Left colon (tissue), 2 donors: ENCODE results near the gene UVSSA. TPM values are rescaled to one million over a fixed set of nuclear protein-coding genes. Genes with fewer than 3 reads are reported as not detected.

Experiments used
- ATAC-seq: fragments of 200-7000 bp; cut with Tn5 transposase; one replicate; pipeline ENCODE4 v1.9.1; 2020; ENCODE audit warnings: mild to moderate bottlenecking, moderate library complexity
- DNase-seq, 2 donors: peaks; one replicate each; pipeline ENCODE4 v3.0.0-alpha.2; 2020
- intact Hi-C, 2 donors: fragments of 100-400 bp; cut with DNase I in 1 of 2; cut with micrococcal nuclease in 1 of 2; formaldehyde crosslinking; loops; one replicate each; pipeline versions ENCODE4 v1.11.2 to v1.14.0; 2022; cut with DNase I, micrococcal nuclease
- long read RNA-seq: library from polyadenylated mRNA; unstranded; transcript quantifications from one replicate; pipeline ENCODE4 v2.0.0, GENCODE V29; 2021
- total RNA-seq, 2 donors: library from RNA; stranded (reverse); fragmentation: NEBNext Ultra II Directional; extraction: Animal tissue kit (Norgen Biotek cat#: 25700); gene quantifications; one replicate each; pipeline ENCODE4 v1.2.1, GENCODE V29; 2021
- donor health status: DM: no; HTN: no; CAD: no.
- donor health status: DM: yes; HTN: yes; CAD: no.

UVSSA gene, protein sequence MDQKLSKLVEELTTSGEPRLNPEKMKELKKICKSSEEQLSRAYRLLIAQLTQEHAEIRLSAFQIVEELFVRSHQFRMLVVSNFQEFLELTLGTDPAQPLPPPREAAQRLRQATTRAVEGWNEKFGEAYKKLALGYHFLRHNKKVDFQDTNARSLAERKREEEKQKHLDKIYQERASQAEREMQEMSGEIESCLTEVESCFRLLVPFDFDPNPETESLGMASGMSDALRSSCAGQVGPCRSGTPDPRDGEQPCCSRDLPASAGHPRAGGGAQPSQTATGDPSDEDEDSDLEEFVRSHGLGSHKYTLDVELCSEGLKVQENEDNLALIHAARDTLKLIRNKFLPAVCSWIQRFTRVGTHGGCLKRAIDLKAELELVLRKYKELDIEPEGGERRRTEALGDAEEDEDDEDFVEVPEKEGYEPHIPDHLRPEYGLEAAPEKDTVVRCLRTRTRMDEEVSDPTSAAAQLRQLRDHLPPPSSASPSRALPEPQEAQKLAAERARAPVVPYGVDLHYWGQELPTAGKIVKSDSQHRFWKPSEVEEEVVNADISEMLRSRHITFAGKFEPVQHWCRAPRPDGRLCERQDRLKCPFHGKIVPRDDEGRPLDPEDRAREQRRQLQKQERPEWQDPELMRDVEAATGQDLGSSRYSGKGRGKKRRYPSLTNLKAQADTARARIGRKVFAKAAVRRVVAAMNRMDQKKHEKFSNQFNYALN
- 10 to 100 TPM; 26.7 to 33.1 TPM for total RNA-seq
- long read RNA-seq, partial matches to known transcripts = 3 of 8 reads
- long read RNA-seq, other reads (novel, unspliced or antisense) = 4 of 8 reads

DNA sequence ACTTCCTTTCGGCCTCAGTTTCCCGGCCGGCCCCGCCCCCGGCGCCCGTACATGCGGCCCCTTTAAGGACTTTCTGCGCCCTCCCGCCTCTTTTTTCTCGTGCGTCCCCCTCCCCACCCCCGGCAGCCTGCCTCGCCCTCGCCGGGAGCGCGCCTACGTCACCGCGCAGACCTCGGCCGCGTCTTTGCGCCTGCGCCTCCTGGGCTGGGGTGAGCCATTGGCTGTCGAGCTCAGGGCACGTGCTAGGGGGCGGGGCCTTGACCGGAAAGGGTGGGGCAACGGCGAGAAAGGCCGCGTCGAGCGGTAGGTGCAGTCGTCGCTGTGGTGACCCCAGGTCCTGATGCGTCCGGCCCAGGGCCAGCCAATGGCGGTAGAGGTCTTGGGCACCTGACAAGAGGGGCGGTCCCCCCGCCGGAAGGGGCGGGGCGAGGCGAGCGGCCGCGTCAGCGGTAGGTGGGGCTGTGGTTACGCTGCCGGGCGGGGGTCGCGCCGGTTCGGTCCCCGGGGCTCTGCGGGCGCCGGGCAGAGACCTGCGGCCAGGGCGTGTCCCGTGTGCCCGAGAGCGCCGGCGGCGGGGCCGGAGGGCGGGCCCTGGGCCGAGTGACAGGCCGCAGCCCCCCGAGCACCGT is at the start of gene UVSSA:
TSS of gene UVSSA (plus strand) at position 428 of the 629 bp plus-strand sequence. CDS start 884 bp downstream, outside the sequence.
- peak; percentile 86 for ATAC-seq

DNA sequence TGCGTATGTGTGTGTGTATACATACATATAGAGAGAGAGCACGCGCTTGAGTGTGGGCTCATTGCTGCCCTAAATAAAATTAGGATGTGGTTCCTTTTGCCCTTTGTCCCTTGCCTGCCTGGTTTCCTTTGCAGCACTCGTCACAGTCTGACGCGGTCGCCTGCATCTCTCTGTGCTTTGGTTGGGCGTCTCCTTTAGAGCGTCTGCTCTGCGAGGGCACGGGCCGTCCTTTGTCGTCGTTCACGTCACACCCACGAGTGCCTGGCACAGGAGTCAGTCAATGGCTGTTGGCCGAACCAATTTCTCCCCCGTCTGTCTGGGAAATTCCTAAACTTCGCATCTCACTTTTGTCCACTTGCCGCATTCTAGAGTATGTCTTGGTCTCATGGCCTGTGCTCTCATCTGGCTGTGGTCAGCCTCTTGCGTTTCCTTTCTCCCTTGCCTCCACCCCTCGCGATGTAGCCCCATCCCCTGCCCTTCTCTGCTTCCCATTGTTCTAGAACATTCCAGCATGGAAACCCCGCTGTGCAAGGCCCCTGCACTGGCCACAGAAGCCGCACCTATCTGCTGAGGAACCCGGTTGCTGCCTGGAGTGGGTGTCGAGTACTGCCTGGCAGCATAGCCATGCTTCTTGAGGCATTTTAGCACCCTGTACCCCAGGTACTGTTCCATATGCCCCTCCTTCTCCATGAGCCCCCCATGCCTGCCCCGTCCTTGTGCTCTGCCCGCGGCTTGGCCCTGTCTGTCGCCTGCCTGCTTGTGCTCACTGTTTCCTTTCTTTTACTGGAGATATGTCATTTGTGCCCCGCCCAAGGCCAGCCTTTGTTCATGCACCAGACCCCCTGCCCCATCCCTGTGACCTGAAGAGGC is 49.3 kb upstream of the UVSSA start:
- ATAC-seq = no peak
- DNase-seq = peak in 1 of 2 donors; percentile 4
- intact Hi-C loops = no loop called here

More for the DNA sequence above, at the start of gene UVSSA:
- peak; percentile 100 for DNase-seq
- intact Hi-C loops = loop anchor here (10.0 kb wide), 2 partner anchors 82 to 102 kb away; partner anchors contain the start of gene CTBP1 (in 1 of the 2)

DNA sequence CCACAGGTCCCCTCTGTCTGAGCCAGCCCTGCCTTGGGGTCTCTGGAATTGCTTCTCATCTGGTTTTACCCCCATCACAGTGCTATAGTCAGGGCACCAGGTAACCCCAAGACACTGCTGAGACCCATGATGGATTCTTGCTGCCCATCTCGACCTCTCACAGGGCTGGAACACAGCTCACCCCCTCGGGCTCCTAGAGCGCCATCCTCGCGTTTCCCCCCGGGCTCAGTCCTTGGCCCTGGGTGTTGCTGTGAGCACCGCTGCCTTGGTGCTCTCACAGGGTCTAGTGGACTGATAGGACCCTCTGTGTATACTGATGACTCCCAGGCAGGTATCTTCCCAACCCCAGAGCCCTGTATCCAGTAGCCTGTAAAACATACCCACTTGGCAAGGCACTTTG is 48.5 kb upstream of the UVSSA start:
- DNase-seq = no peak
- intact Hi-C loops = no loop called here
- ATAC-seq = no peak

DNA sequence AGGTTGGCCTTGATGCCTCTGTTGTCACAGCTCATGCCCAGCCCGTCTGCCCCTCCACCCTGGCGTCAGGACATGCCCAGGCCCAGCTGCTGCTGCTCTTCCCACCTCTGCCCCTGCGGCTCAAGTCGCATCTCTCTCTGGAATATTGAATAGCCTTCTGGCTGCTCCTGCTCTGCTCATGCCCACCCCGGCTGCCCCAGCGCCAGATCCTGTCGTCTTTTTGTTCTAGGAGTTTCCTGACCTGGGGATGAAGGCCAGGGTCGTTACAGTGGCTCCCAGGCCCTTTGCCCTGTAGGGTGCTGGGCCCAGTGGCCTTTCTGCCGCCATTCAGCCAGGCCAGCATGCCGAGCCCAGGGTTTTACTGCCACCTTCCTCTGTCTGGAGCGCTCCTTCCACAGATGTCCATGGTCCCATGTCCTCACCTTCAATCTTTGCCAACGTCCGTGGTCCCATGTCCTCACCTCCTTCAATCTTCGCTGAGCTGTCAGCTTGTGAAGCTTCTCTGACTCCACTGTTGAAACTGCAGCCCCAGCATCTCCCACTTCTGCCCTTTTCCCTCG is 47.6 kb upstream of the UVSSA start:
- DNase-seq = no peak
- intact Hi-C loops = no loop called here

DNA sequence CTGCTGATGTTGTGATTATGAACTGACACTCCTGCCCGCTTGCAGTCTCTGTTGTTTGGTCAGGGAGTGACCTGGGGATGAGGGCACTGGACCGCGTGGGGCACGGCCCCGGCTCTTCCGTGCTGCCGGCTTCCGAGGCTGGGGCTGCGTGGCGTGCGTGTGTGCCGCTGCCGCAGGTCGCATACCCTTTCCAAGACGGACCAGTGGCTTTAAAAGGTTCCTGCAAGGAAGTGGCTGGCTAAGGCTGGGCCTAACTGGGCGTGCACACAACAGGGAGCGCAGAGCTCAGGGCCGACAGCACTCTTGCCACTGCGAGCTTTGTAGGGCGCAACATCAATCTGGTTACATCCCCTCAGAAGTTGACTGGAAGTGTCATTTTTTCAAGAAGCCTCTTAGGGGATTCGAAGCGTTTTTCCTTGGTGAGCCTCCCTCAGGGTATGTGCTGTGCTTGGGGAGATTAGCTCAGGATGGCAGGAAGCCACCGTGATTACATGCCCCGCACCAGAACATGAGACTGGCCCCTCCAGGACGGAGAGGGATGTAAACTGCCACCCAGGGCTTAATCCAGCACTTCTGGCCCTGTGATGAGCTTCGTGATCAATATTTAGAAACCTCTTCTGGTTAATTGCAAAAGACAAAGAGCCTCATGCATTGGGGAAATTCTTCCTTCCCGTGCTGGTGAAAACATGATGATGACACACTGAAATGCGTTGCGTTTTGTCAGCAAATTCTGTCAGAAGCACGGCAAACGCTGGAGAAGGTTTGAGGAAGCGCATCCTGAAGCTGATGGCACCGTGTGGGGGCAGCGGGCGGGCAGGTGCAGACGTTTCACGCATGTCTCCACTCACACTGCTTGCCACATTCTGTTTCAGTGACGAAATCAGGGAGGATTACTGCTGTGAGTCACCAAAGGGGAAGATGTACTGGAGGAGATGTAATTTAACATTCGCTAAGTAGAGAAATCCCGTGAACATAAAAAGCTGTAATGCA is 46.2 kb upstream of the UVSSA start:
- intact Hi-C loops = no loop called here
- no peak for ATAC-seq
- peak in 1 of 2 donors; percentile 56 for DNase-seq

More for the DNA sequence above, 47.6 kb upstream of the UVSSA start:
- no peak for ATAC-seq

DNA sequence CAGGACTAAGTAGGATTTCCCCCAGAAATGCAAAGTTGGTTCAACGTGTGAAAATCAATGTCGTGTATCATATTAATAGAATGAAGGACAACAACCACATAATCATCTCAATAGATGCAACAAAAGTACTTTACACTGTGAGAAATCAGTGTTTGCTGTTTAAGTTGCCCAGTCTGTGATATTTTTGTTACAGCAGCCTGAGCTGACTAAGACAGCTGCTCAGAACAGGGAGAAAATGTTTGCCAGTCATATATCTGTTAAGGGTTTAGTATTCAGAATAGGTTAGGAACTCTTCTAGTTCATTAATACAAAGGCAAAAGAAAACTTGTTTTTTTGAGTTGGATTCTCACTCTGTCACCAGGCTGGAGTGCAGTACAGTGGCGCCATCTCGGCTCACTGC is 44.8 kb upstream of the UVSSA start:
- DNase-seq (no peak), ATAC-seq (no peak)
- intact Hi-C loops = no loop called here

DNA sequence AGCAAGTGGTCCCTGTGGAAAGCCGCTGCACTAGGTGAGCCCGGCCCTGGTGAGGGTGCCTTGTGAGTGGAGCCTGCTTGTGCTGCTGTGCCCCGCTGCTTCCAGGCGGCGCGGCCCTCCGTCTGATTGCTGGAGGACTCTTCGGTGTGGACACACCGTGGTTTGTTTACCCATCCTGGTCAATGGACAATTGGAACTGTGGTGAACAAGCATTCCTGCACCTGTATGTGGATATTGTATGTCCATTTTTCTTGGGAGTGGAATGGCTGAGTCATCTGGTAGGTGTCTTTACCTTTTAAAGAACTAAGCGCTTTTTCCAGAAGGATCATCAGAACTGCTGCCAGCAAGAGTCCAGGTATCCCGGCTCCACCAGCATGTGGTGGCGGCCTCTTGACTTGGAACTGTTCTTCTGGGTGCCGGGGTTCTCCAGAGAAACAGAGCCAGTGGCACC is 41.7 kb upstream of the UVSSA start:
- intact Hi-C loops = no loop called here
- no peak for DNase-seq
- peak; percentile 17 for ATAC-seq

DNA sequence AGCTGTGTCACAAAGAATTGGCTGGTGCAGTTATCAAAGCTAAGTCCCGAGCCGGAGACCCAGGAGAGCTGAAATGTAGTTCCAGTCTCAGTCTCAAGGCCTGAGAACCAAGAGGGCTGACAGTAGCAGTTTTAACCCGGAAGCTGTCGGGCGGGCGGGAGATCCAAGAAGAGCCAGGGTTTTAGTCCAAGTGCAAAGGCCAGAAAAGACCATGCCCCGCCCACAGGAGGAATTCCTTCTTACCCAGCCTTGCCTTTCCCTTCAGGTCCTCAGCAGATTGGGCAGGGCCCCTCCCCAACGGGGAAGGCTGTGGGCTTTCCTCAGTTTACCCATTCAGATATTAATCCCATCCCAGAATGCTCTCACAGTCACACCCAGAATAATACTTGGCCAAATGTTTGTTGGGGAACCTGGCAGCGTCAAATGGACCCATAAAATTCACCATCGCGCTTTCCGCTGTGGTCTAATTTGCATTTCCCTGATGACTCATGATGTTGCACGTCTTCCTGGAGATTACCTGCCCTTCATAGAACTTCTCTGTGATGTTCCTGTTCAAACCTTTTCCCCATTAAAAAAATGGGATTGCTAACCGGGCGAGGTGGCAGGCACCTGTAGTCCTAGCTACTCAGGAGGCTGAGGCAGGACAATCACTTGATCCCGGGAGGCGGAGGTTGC is 41.1 kb upstream of the UVSSA start:
- peak in 1 of 2 donors; percentile 58 for DNase-seq
- ATAC-seq = peak; percentile 84
- intact Hi-C loops = no loop called here

DNA sequence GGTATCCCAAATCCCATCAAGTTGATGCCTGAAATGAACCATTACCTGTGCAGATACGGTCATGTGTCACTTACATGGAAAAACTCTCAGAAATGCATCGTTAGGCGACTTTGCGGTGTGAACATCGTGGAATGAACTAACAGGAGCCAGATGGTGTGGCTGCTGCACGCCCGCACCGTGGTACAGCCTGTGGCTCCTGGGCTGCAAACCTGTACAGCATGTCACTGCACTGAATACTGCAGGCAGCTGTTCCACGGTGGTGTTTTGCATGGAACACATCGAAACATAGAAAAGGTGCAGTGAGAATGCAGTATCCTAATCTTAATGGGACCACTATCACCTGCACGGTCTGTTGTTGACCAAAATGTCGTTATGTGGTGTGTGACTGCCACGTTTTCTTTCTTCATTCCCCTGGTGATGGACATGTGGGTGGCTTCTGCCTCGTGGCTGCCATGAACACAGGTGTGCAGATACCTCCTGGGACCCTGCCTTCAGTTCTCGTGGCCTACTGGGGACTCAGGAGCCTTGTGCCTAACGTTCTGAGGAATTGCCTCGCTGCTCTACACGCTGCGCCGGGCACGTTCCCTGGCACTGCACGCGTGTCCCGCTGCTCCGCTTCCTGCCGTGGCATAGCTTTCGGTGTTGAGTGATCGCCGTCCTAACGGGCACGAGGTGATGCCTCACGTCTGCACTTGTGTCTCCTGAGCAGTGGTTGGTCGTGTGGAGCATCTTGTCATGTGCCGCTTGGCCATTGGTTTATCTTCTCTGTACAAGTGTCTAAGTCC is 38.9 kb upstream of the UVSSA start:
- intact Hi-C loops = no loop called here
- no peak for ATAC-seq

DNA sequence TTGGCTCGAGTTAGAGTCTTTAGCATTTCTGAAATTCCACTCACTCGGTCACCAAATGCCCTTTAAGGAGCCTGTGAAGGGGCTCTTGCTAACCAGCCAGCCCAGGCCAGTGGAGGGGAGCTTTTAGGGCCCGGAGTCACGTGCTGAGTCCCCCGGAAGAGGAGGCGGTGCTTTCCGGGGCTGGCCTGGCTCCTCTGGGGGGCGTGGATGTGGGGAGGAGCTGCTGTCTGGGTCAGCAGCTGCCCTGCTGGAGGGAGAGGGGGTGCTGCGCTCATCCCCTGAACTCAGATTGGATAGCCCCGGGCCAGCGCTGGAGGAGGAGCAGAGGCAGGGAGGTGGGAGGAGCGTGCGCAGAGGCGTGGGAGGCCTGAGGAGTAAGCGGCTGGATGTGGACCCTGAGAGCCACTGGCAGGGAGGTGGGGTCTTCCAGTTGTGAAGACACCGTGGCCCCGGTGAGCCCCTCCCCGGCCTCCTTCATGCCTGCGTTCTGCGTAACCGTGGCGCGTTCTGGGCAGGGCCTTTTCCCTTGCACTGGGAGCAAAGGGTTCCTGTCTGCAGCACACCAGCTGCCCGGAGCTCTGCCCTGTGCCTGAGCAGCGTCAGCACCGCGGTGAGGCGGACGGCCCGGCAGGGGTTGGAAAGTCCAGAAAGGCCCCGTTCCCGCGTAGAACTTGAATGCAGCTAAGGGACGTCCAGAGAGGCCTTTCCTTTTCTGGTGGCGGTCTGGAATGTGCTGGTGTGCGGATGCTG is 37.6 kb upstream of the UVSSA start:
- intact Hi-C loops = no loop called here
- ATAC-seq (peak; percentile 29), DNase-seq (peak; percentile 65 to 84)

More for the DNA sequence above, 38.9 kb upstream of the UVSSA start:
- DNase-seq = no peak

DNA sequence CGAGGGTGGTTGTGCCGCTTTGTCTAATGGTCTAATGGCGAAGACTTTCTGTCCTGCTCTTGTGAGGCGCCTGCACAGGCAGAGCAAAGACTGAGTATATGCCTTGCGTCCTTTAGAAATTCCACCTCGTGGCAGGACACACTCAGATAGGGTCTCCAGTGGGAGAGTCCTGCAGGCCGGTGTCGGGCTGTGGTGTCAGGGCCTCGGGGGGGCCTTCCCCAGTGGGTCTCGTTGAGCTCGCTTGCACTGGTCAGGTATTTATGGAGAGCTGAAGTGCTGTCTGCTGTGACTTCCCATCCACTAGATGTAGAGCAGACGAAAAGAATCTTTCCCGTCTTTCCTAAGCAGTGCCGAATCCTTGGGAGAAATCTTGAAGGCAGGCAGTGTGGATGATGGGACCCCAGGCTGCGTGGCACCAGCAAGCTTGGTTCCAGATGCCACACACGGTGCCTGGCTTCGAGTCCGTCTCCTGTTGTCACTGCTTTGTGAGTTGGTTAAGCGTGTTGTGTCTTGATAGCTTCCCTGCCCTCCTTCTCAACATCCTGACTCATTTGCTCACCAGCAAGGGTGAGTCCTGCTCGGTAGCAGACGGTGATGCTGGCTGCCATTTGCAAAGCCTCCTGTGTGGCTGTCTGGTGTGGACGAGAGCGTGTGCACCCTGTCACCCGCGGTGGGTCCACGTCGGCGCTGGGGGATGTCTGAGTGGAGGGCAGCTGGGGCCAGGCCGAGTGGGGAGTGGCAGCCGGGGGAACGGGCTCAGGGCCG is 36.8 kb upstream of the UVSSA start:
- intact Hi-C loops = no loop called here
- ATAC-seq (no peak), DNase-seq (no peak)

DNA sequence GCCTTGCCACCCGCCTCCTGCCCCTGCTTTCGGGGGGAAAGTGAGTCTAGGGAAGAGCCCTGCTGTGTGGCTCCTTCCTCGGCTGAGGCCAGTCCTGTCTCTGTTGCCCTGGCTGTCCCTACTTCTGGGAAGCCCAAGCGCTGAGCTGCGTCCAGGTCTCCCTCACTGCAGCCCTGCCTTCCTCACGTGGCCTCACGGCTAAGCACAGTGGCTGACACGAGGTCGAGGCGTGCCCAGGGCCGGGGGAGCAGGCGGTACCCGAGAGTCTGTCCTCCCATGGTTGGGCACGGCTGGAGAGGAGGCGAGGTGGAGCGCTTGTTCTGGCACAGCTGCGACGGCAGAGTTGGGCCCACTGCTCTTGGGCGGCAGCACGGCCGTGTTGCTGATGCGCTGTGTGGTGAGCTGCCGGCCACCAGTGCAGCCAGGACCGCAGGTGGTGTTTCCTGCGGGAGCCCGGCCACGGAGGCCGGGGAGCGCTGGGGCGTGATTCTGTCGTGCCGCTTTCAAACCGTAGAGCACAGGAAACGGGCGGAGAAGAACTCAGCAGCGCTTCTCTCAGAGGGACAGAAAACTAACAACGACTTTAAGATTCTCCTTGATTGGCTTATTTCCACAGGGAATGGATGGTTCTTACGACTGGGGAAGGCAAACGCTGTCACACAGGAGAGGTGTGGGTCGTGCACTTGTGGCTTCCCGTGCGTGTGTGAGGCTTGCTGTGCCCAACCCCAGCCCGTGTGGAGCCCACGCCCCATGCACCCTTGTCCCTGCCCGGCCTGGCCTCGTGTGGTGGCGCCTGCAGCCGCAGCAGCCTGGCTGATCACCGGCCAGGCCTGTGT is 36.0 kb upstream of the UVSSA start:
- intact Hi-C loops = no loop called here
- ATAC-seq = peak; percentile 21
- no peak for DNase-seq

DNA sequence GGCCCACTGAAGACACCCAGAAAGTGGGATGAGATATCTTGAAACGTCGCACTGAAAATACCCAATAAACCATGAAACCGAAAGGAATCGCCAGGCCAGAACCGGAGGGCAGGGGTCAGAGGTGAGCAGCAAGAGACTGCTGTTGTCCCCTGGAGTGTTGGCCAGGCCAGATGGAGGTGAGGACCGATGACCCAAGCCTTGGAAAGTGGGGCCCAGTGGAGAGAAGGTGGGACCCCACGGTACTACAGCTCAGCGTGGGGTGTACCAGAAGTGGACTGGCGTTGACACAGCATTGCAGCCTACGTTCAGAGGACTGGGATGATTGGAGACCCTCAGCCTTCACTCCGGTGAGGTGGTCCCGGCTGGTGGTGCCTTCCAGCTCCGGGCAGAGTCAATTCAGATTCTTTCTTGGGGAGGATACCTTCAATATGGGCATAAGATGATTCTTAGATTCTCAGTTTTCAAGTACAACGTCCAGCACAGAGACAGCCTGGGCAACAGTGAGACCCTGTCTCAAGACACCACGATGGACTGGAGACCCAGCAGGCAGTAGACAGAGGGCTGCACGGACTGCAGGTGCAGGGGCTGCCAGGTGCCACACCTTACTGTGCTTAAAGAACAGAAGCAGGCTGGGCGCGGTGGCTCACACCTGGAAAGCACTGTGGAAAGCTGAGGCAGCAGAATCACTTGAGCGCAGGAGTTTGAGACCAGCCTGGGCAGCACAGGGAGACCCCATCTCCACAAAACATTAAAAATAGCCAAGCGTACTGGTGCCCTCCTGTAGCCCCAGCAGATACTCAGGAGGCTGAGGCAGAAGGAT is 34.0 kb upstream of the UVSSA start:
- no peak for ATAC-seq
- DNase-seq = no peak
- intact Hi-C loops = no loop called here
